Fibroblast of skin of left biceps (primary cell): Measurements from ENCODE around the gene OBP2A.
"Not testable (repeated sequence)": the region's sequence is repeated elsewhere in the genome, so short reads cannot be mapped to it uniquely, and the experiment has no call there.

Experiments
- DNase-seq, 2 experiments: peaks; one replicate each; pipeline ENCODE4 v3.0.0-alpha.2; 2013; ENCODE audit warnings: low read depth in 2 of 2

Gene OBP2A

GRCh38 chr9:135512241-135512603, 33.7 kb upstream of the OBP2A start:
- no peak for DNase-seq

GRCh38 chr9:135512904-135513303, 33.0 kb upstream of the OBP2A start:
- no peak for DNase-seq

- DNase-seq, result no peak
Measured at GRCh38 chr9:135513351-135513846, 32.5 kb upstream of the OBP2A start.

- DNase-seq, result not testable (repeated sequence)
Measured at GRCh38 chr9:135513906-135514305, 32.0 kb upstream of the OBP2A start.

- DNase-seq, result no peak
Measured at GRCh38 chr9:135514342-135515082, 31.4 kb upstream of the OBP2A start.

GRCh38 chr9:135515083-135515951, 30.6 kb upstream of the OBP2A start:
- DNase-seq, result no peak

GRCh38 chr9:135516132-135516860, 29.6 kb upstream of the OBP2A start:
- DNase-seq, result no peak

GRCh38 chr9:135517407-135517822, 28.5 kb upstream of the OBP2A start:
- DNase-seq, result no peak

GRCh38 chr9:135519179-135519971, 26.6 kb upstream of the OBP2A start:
- DNase-seq, result no peak

GRCh38 chr9:135520916-135521607, 24.9 kb upstream of the OBP2A start, which contains the start of gene LCN1:
LCN1 (plus strand) TSS chr9:135521440; CDS start chr9:135521498, 58 bp downstream.
- no peak for DNase-seq

- DNase-seq, result no peak
Measured at GRCh38 chr9:135521608-135522095, 24.3 kb upstream of the OBP2A start.

- no peak for DNase-seq
Measured at GRCh38 chr9:135522137-135522877, 23.6 kb upstream of the OBP2A start.

- no peak for DNase-seq
Measured at GRCh38 chr9:135522931-135523330, 23.0 kb upstream of the OBP2A start.

GRCh38 chr9:135523521-135524129, 22.3 kb upstream of the OBP2A start:
- DNase-seq, result no peak

GRCh38 chr9:135524130-135524861, 21.6 kb upstream of the OBP2A start:
- no peak for DNase-seq

- no peak for DNase-seq
Measured at GRCh38 chr9:135525241-135526088, 20.5 kb upstream of the OBP2A start.

GRCh38 chr9:135526089-135526729, 19.7 kb upstream of the OBP2A start:
- DNase-seq, result no peak
